ENCODE results near the gene ASCL2. TPM values are rescaled to one million over a fixed set of nuclear protein-coding genes. Genes with fewer than 3 reads are reported as not detected.

ASCL2 gene
- total and polyA plus RNA-seq, 12 donors = 0.15 to 2.7 (median 0.25) TPM; not detected in 4

- no peak for TF ChIP-seq CTCF (IDR thresholded peaks at IDR 0.05)
- Histone ChIP-seq H3K27me3 (peaks cover 0 to 21% (median 0%) of the 10 kb centered on the region in 7 donors), H3K9me3 (peaks cover 0 to 34% (median 0%) of the 10 kb centered on the region in 11 donors), H3K27ac (no peak overlapping the region), H3K4me3 (no peak overlapping the region), H3K4me1 (no peaks in the 10 kb centered on the region), H3K36me3 (no peaks in the 10 kb centered on the region)
- WGBS, 2 donors = 80 to 84% methylated on average over 2 of the region's 2 CpGs
- ATAC-seq (no peak), DNase-seq (no peak)
- intact Hi-C loops (cut with DNase I) = no loop called here
These were observed 40.6 kb downstream of the ASCL2 start for GRCh38 chr11:2229713-2230297.

GRCh38 chr11:2224254-2224653, 46.1 kb downstream of the ASCL2 start:
- DNase-seq (no peak), ATAC-seq (no peak)
- Histone ChIP-seq H3K36me3 (no peaks in the 10 kb centered on the region), H3K9me3 (peaks cover 0 to 35% (median 5%) of the 10 kb centered on the region in 11 donors), H3K27me3 (peaks cover 0 to 10% (median 3%) of the 10 kb centered on the region in 7 donors), H3K4me3 (no peak overlapping the region), H3K4me1 (no peaks in the 10 kb centered on the region), H3K27ac (no peak overlapping the region)
- intact Hi-C loops (cut with DNase I) = no loop called here
- no peak for TF ChIP-seq CTCF (IDR thresholded peaks at IDR 0.05)
- 94 to 96% methylated on average over 1 of the region's 1 CpG for WGBS, 2 donors

GRCh38 chr11:2223153-2223794, 47.1 kb downstream of the ASCL2 start:
- no peak for DNase-seq
- peaks cover 0 to 7% (median 3%) of the 10 kb centered on the region in 7 donors for H3K27me3 ChIP-seq
- ATAC-seq = no peak

GRCh38 chr11:2222451-2222850, 47.9 kb downstream of the ASCL2 start:
- no peak overlapping the region for H3K27ac ChIP-seq
- H3K27me3 ChIP-seq = peaks cover 0 to 14% (median 3%) of the 10 kb centered on the region in 7 donors
- H3K9me3 ChIP-seq = peaks cover 0 to 28% (median 4%) of the 10 kb centered on the region in 11 donors
- no peaks in the 10 kb centered on the region for H3K36me3 ChIP-seq
- intact Hi-C loops (cut with DNase I) = no loop called here
- no peak for DNase-seq
- no peak for TF ChIP-seq CTCF (IDR thresholded peaks at IDR 0.05)
- no peak overlapping the region for H3K4me3 ChIP-seq
- ATAC-seq = no peak
- no peaks in the 10 kb centered on the region for H3K4me1 ChIP-seq
- WGBS, 2 donors = 69 to 75% methylated on average over 4 of the region's 4 CpGs

More at GRCh38 chr11:2223153-2223794, 47.1 kb downstream of the ASCL2 start:
- Histone ChIP-seq H3K36me3 (no peaks in the 10 kb centered on the region), H3K9me3 (peaks cover 0 to 28% (median 4%) of the 10 kb centered on the region in 11 donors), H3K4me1 (no peaks in the 10 kb centered on the region), H3K4me3 (no peak overlapping the region), H3K27ac (no peak overlapping the region)
- intact Hi-C loops (cut with DNase I) = no loop called here
- TF ChIP-seq CTCF (IDR thresholded peaks at IDR 0.05) = no peak
- WGBS, 2 donors = 59 to 61% methylated on average over 5 of the region's 5 CpGs
